Activated naive CD4-positive, alpha-beta T cell treated with anti-CD3 and anti-CD28 coated beads for 36 hours (primary cell): ENCODE measurements around the gene RBMS1. TPM values are rescaled to one million over a fixed set of nuclear protein-coding genes. Genes with fewer than 3 reads are reported as not detected.
A peak's percentile ranks its signal among the peaks of the same experiment; 100 is the strongest.

Source experiments
- CTCF ChIA-PET: fragments of 350-600 bp; sonication (Branson Sonifier 250); formaldehyde crosslinking; loops from one replicate; lab custom pipeline; 2021; ENCODE audit warnings: antibody characterized with exemption; lab: Charles Lee
- DNase-seq: peaks from one replicate; pipeline ENCODE4 v3.0.0-alpha.2; 2020
- H3K27ac Mint-ChIP-seq: one replicate; pipeline ENCODE4 v1.8.0; 2021; ENCODE audit warnings: mild to moderate bottlenecking, mixed read lengths
- H3K27me3 Mint-ChIP-seq: one replicate; pipeline ENCODE4 v1.8.0; 2021; ENCODE audit warnings: low read depth, mixed read lengths
- H3K36me3 Mint-ChIP-seq: one replicate; pipeline ENCODE4 v1.8.0; 2021; ENCODE audit warnings: low read depth, mixed read lengths
- H3K4me1 Mint-ChIP-seq: one replicate; pipeline ENCODE4 v1.8.0; 2021; ENCODE audit warnings: low read depth, mixed read lengths
- H3K4me3 Mint-ChIP-seq: one replicate; pipeline ENCODE4 v1.8.0; 2021; ENCODE audit warnings: mild to moderate bottlenecking, moderate library complexity, mixed read lengths
- H3K9me3 Mint-ChIP-seq: one replicate; pipeline ENCODE4 v1.8.0; 2021; ENCODE audit warnings: mixed read lengths
- intact Hi-C: fragments of 100-400 bp; cut with micrococcal nuclease; formaldehyde crosslinking; loops from one replicate; pipeline ENCODE4 v1.15.1; 2023
- total RNA-seq, 2 experiments: library from RNA; stranded (reverse); gene quantifications; one replicate each; pipeline ENCODE4 v1.2.3, GENCODE V29; 2021

RBMS1 gene
- total RNA-seq, 2 experiments from 2014 or later, result 27.8 to 29.1 TPM

DNA sequence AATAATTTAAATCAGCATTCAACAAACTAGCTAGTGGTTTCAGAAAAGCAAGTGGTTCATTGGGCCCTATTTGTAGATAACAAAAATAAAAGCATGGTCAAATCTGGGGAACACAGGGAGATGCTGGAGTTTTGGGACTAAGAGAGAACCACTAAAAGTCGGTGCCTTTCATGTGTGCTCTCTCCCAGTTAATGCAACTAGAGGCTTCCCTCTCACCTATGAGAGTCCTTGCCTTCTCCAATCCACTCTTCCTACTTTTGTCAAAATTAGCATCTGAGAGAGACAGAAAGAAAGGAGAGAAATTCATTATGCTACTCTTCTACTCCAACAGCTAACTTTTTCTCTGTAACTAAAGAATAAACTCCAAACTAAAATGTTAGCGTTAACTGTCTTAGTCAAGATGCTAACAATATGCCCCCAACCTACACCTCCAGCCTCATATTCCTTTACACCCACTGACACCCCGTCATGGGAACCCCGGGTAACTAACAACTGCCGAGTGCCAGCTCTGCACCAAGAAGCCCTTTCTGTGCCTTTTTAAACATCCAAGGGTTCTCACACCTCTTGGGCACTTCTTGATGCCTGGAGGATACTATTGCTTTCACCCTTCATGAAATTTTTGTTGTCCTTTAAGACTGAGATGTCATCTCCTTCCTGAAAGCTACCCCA lies 133.4 kb downstream of the RBMS1 start:
- Mint-ChIP-seq H3K27me3 (no peaks in the 10 kb centered on the region), H3K9me3 (no peaks in the 10 kb centered on the region), H3K36me3 (peaks cover 30% of the 10 kb centered on the region), H3K4me3 (no peak overlapping the region), H3K4me1 (peaks cover 58% of the 10 kb centered on the region), H3K27ac (no peak overlapping the region)
- DNase-seq, result no peak
- CTCF ChIA-PET, result interaction anchor here (0.6 kb wide), 1 partner anchor 108 kb away, joined by 5 read pairs; no protein-coding TSS in a partner anchor
- intact Hi-C loops, result no loop called here

DNA sequence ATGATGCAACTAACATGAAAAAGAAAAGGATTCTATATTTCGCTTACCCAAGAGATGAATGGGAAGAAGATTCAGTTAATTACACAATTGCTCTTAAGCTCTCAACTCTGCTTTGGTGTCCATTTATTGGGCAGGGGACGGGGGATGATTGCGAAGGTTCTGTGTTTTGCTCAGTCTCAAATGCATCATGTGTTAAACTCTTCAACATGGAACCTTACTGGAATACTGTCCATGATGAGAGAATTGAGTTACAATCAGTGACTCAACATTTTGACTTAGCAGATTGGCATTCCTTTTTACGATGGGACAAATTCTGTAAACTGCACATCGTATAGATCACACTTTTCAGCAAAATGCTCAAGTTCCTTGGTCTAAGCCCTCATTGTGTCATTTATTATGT lies 135.6 kb downstream of the RBMS1 start:
- intact Hi-C loops, result loop anchor here (5.0 to 10.0 kb wide), 2 partner anchors 243 to 914 kb away; no protein-coding TSS in a partner anchor
- no peak overlapping the region for H3K27ac Mint-ChIP-seq
- H3K36me3 Mint-ChIP-seq, result peaks cover 19% of the 10 kb centered on the region
- peaks cover 51% of the 10 kb centered on the region for H3K4me1 Mint-ChIP-seq
- CTCF ChIA-PET, result no interaction called here
- no peak for DNase-seq
- no peaks in the 10 kb centered on the region for H3K9me3 Mint-ChIP-seq
- no peaks in the 10 kb centered on the region for H3K27me3 Mint-ChIP-seq
- no peak overlapping the region for H3K4me3 Mint-ChIP-seq

DNA sequence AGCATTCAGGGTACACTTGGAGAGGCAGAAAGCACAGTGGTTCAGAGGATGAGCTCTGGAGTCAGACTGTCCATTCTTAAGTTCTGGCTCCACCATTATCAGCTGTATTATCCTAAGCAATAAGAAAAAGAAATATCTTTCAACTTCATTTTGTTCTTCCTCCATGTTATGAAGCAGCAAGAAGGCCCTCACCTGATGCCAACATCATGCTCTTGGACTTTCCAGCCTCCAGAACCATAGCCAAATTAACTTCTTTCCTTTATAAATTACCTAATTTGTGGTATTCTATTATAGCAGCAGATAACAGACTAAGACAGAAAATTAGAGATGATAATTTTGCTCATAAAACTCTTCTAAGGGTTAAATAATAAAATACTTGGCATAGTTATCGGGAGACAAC lies 137.1 kb downstream of the RBMS1 start:
- Mint-ChIP-seq H3K27ac (no peak overlapping the region), H3K36me3 (peaks cover 18% of the 10 kb centered on the region), H3K27me3 (no peaks in the 10 kb centered on the region), H3K4me3 (no peak overlapping the region), H3K4me1 (peaks cover 53% of the 10 kb centered on the region), H3K9me3 (no peaks in the 10 kb centered on the region)
- no peak for DNase-seq
- CTCF ChIA-PET, result no interaction called here
- intact Hi-C loops, result loop anchor here (5.0 to 10.0 kb wide), 2 partner anchors 242 to 916 kb away; no protein-coding TSS in a partner anchor

DNA sequence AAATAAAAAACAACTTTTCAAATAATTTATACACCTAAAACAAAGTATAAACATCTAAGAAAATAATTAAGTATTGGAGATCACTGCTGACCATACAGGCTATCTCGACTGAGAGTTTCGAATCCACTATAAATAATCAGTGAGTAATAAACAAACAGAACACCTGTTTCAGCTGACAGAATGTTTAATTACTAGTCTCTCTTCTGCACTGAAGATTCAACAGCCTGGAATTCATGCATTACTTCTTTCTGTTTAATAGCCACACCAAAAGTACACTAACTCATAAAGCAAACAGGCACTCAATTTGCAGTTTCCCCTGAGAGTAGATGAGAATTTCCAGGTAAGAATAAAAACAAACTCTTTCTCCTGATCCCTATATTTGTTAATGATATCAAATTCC lies 138.5 kb downstream of the RBMS1 start:
- H3K4me1 Mint-ChIP-seq, result peaks cover 56% of the 10 kb centered on the region
- intact Hi-C loops, result loop anchor here (5.0 to 10.0 kb wide), 2 partner anchors 240 to 917 kb away; no protein-coding TSS in a partner anchor
- CTCF ChIA-PET, result interaction anchor here (1.2 to 3.6 kb wide), 3 partner anchors 10 to 548 kb away, joined by 4 to 30 read pairs (median 6); no protein-coding TSS in a partner anchor

DNA sequence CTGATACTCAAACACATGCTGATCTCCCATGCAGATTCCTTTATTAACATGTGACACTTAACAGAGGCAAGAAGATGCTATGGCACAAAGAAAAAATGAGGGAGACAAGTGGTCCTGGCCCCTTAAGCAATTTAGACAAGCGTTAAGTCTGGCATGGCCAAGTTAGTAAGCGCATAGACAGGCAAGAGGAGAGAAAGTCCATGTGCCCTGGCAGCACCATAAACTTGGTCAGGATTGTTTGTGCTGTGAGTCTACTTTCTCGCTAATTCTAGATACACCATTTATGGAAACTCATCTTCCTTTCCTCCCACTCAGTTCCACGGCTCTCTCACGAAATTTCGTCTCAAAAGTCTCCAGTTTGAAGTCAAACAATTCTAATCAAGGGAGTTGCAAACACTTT lies 138.9 kb downstream of the RBMS1 start:
- no peaks in the 10 kb centered on the region for H3K9me3 Mint-ChIP-seq
- H3K4me3 Mint-ChIP-seq, result no peak overlapping the region
- peaks cover 16% of the 10 kb centered on the region for H3K36me3 Mint-ChIP-seq
- no peak for DNase-seq
- H3K4me1 Mint-ChIP-seq, result peaks cover 57% of the 10 kb centered on the region
- H3K27ac Mint-ChIP-seq, result no peak overlapping the region
- intact Hi-C loops, result loop anchor here (5.0 to 10.0 kb wide), 5 partner anchors 228 to 918 kb away; no protein-coding TSS in a partner anchor
- no peaks in the 10 kb centered on the region for H3K27me3 Mint-ChIP-seq
- CTCF ChIA-PET, result interaction anchor here (1.2 to 3.6 kb wide), 4 partner anchors 11 to 548 kb away, joined by 4 to 30 read pairs (median 5); no protein-coding TSS in a partner anchor

More for the DNA sequence above, 138.5 kb downstream of the RBMS1 start:
- no peak for DNase-seq
- Mint-ChIP-seq H3K4me3 (no peak overlapping the region), H3K27ac (no peak overlapping the region), H3K9me3 (no peaks in the 10 kb centered on the region), H3K27me3 (no peaks in the 10 kb centered on the region), H3K36me3 (peaks cover 17% of the 10 kb centered on the region)

DNA sequence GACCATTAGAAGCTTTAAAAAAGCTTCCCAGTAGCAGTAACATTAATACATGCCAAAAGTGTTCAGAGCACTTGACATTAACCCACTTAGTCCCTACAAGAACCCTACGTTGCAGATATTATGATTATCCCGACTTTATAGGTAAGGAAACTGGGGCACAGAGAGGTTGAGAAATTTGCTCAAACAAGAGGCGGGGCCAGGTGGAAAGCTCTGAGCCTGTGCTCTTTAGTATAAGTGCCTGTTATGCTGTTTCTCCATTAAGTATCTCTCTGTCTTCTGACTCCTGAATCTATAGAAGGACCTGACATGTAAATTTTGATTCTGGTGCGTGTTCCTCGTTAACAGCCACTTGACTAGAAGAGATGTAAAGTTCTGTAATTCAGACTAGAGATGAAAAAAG lies 139.8 kb downstream of the RBMS1 start:
- Mint-ChIP-seq H3K27me3 (no peaks in the 10 kb centered on the region), H3K36me3 (peaks cover 18% of the 10 kb centered on the region), H3K4me3 (no peak overlapping the region), H3K27ac (no peak overlapping the region), H3K4me1 (peaks cover 63% of the 10 kb centered on the region), H3K9me3 (no peaks in the 10 kb centered on the region)
- DNase-seq, result no peak
- intact Hi-C loops, result loop anchor here (1.0 to 10.0 kb wide), 8 partner anchors 51 to 640 kb away; no protein-coding TSS in a partner anchor
- CTCF ChIA-PET, result interaction anchor here (0.8 to 3.6 kb wide), 16 partner anchors 12 to 616 kb away, joined by 3 to 30 read pairs (median 4); no protein-coding TSS in a partner anchor

DNA sequence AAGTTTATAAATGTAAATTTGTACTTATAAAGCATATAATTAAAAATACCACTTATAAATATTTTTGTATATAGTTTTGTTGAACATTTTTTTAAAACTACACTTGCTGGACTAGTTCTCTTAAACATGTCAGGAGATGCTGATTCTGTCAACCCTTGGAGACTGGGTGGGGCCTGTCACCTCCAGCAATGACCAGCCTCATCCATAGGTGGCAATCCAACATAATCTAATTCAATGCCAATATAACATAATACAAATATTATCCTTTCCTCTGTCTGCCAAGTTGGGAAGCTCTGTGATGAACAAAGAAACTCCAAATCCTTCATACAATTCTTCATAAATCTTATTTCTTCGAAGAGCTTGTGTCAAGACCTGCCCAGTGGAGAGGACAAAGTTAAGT lies 140.4 kb downstream of the RBMS1 start:
- H3K4me1 Mint-ChIP-seq, result peaks cover 66% of the 10 kb centered on the region
- no peak overlapping the region for H3K4me3 Mint-ChIP-seq
- no peaks in the 10 kb centered on the region for H3K9me3 Mint-ChIP-seq
- peaks cover 18% of the 10 kb centered on the region for H3K36me3 Mint-ChIP-seq
- H3K27ac Mint-ChIP-seq, result no peak overlapping the region
- CTCF ChIA-PET, result interaction anchor here (0.5 to 3.6 kb wide), 17 partner anchors 12 to 617 kb away, joined by 3 to 30 read pairs (median 3); no protein-coding TSS in a partner anchor
- peak; percentile 59 for DNase-seq
- intact Hi-C loops, result loop anchor here (1.0 to 10.0 kb wide), 8 partner anchors 52 to 641 kb away; no protein-coding TSS in a partner anchor
- H3K27me3 Mint-ChIP-seq, result no peaks in the 10 kb centered on the region

DNA sequence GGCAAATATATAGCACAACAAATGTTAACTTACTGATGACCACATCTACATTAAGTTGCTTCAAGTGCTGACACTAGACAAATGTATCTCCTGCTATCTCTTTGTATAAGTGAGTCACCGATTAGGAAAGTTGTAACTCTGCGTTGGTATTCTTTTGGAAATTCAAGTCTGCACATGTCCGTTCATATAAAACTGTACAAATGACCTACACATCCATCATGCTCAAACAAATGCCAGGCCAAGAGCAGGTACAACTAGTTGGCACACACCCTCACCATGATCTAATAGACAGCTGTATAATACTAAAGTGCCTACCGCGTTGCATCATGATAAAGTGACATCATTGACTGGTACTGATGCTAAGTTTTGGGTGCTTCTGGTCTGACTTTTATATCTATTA lies 141.1 kb downstream of the RBMS1 start:
- no peaks in the 10 kb centered on the region for H3K27me3 Mint-ChIP-seq
- CTCF ChIA-PET, result interaction anchor here (0.5 to 3.6 kb wide), 8 partner anchors 15 to 617 kb away, joined by 3 to 30 read pairs (median 3); no protein-coding TSS in a partner anchor
- intact Hi-C loops, result loop anchor here (2.0 to 10.0 kb wide), 5 partner anchors 52 to 315 kb away; no protein-coding TSS in a partner anchor
- DNase-seq, result no peak
- H3K4me1 Mint-ChIP-seq, result peaks cover 66% of the 10 kb centered on the region
- H3K36me3 Mint-ChIP-seq, result peaks cover 14% of the 10 kb centered on the region
- H3K9me3 Mint-ChIP-seq, result no peaks in the 10 kb centered on the region
- no peak overlapping the region for H3K27ac Mint-ChIP-seq
- H3K4me3 Mint-ChIP-seq, result no peak overlapping the region

DNA sequence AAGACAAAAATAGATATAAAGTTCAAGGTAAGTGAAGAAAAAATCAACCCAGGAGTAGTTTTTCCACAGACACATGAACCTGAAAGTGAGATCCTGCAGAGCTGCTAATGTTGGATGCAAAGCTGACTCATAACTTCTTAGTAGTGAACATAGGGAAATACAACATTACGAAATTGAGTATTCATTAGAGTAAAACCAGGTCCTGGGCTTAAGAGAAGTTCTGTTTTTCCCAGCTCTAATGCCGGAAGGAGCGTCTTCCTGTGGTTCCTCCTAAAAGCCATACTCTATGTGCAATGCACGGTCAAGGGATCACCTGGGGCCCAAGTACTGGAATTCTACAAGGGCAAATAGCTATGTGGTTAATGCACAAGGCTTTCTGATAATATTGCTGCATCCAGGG lies 141.7 kb downstream of the RBMS1 start:
- DNase-seq, result no peak
- CTCF ChIA-PET, result interaction anchor here (3.6 kb wide), 1 partner anchor 28 kb away, joined by 30 read pairs; no protein-coding TSS in a partner anchor
- H3K4me3 Mint-ChIP-seq, result no peak overlapping the region
- H3K4me1 Mint-ChIP-seq, result peaks cover 71% of the 10 kb centered on the region
- no peaks in the 10 kb centered on the region for H3K27me3 Mint-ChIP-seq
- no peak overlapping the region for H3K27ac Mint-ChIP-seq
- peaks cover 13% of the 10 kb centered on the region for H3K36me3 Mint-ChIP-seq
- H3K9me3 Mint-ChIP-seq, result no peaks in the 10 kb centered on the region
- intact Hi-C loops, result loop anchor here (2.0 to 10.0 kb wide), 5 partner anchors 53 to 315 kb away; no protein-coding TSS in a partner anchor

DNA sequence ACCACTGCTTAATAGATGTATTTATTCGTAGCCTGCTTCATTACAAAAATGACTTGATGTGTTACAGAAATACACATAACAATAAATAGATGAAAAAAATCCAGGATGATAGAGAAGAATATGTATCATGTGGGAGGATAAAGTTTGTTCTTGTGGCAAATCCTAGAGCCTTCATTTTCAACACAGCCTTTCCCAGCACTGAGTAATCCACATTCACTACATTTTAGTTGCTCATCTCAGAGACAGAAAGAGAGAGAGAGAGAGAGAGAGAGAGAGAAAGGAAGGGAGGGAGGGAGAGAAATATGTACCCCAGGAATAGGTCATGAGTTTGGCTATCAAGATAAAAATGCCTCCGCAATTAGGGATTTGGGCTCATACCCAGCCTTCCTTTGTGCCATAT lies 144.3 kb downstream of the RBMS1 start:
- no peaks in the 10 kb centered on the region for H3K27me3 Mint-ChIP-seq
- intact Hi-C loops, result no loop called here
- peaks cover 3% of the 10 kb centered on the region for H3K36me3 Mint-ChIP-seq
- DNase-seq, result no peak
- H3K4me3 Mint-ChIP-seq, result no peak overlapping the region
- no peaks in the 10 kb centered on the region for H3K9me3 Mint-ChIP-seq
- H3K4me1 Mint-ChIP-seq, result peaks cover 70% of the 10 kb centered on the region
- H3K27ac Mint-ChIP-seq, result no peak overlapping the region
- CTCF ChIA-PET, result interaction anchor here (0.7 kb wide), 1 partner anchor 175 kb away, joined by 3 read pairs; no protein-coding TSS in a partner anchor

DNA sequence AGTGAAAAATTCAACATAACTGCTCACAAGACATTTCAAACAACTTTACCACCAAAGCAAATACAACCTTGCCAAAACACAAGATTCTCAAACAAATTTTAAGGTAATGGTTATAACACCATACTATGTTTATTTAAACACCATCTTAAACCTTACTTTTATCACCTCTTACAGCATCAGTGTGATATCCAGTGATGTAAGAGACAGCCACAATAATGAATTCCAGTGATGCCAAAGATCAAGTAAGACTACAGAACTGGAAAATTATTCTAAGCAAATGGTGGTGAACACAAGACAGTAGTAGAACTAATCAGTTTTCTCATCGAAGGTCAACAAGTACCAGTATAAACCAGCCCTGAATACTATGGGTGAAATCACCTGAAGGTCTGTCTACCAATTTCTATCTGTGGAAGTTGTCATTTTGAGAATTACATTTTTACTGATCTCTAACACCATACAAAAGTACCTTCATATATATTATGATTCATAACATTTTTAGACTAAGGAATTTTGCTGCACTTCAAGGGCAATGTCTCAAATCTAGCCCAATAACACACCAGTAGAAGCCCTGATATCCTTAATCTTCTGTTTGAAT lies 146.2 kb downstream of the RBMS1 start:
- Mint-ChIP-seq H3K36me3 (peaks cover 4% of the 10 kb centered on the region), H3K4me3 (no peak overlapping the region), H3K27ac (no peak overlapping the region), H3K9me3 (no peaks in the 10 kb centered on the region), H3K27me3 (no peaks in the 10 kb centered on the region), H3K4me1 (peaks cover 69% of the 10 kb centered on the region)
- DNase-seq, result no peak
- intact Hi-C loops, result loop anchor here (1.0 to 2.0 kb wide), 2 partner anchors 46 to 145 kb away; partner anchors contain the start of gene RBMS1
- CTCF ChIA-PET, result no interaction called here
